Mucosa of descending colon (tissue), 3 donors: Measurements from ENCODE around the gene MGAT5. TPM values are rescaled to one million over a fixed set of nuclear protein-coding genes. Genes with fewer than 3 reads are reported as not detected.
A peak's percentile ranks its signal among the peaks of the same experiment; 100 is the strongest.

ENCODE experiments used
- ATAC-seq: fragments of 200-7000 bp; cut with Tn5 transposase; one replicate; pipeline ENCODE4 v1.9.1; 2020; ENCODE audit warnings: mild to moderate bottlenecking, moderate library complexity
- DNase-seq, 3 donors: peaks; one replicate each; pipeline ENCODE4 v3.0.0-alpha.2; 2020
- H3K36me3 ChIP-seq: fragments of 200-600 bp; one replicate; pipeline ENCODE4 v1.8.0; 2021; ENCODE audit warnings: low read depth, mild to moderate bottlenecking
- H3K4me1 ChIP-seq: fragments of 200-600 bp; one replicate; pipeline ENCODE4 v1.8.0; 2021; ENCODE audit warnings: low read depth, mild to moderate bottlenecking
- H3K4me3 ChIP-seq: fragments of 200-600 bp; one replicate; pipeline ENCODE4 v1.8.0; 2021; ENCODE audit warnings: mild to moderate bottlenecking
- H3K9me3 ChIP-seq: fragments of 200-600 bp; one replicate; pipeline ENCODE4 v1.8.0; 2021; ENCODE audit warnings: mild to moderate bottlenecking
- CTCF ChIP-seq: fragments of 200-600 bp; IDR thresholded peaks from one replicate; pipeline ENCODE4 v1.8.0; 2022; ENCODE audit warnings: antibody characterized with exemption, mild to moderate bottlenecking
- intact Hi-C, 2 donors: fragments of 100-400 bp; cut with DNase I in 1 of 2; cut with micrococcal nuclease in 1 of 2; formaldehyde crosslinking; loops; one replicate each; pipeline versions ENCODE4 v1.11.0 to v1.11.1; 2022; cut with DNase I, micrococcal nuclease
- total RNA-seq, 3 donors: library from RNA; stranded (reverse); fragmentation: NEBNext Ultra II Directional in 2 of 3; extraction: Animal tissue kit (Norgen Biotek cat#: 25700) in 2 of 3; gene quantifications; one replicate each; pipeline versions ENCODE4 v1.2.1 to v1.2.4, GENCODE V29; 2021 to 2023
- donor health status: DM: no; HTN: no; CAD: no; lungs with moderate emphysema.
- donor health status: DM: no; HTN: no; CAD: no.
- donor health status: DM: no; HTN: yes; CAD: no.

MGAT5 gene
- total RNA-seq, 3 donors from 2014 or later = 56.5 to 75.5 (median 69.7) TPM

- ATAC-seq = no peak
- intact Hi-C loops = loop anchor here in 1 of 2 donors (10.0 kb wide), 1 partner anchor 145 kb away; no protein-coding TSS in a partner anchor
- Histone ChIP-seq H3K36me3 (no peaks in the 10 kb centered on the region), H3K4me1 (peaks cover 23% of the 10 kb centered on the region), H3K9me3 (no peaks in the 10 kb centered on the region), H3K4me3 (no peak overlapping the region)
- no peak for DNase-seq
- TF ChIP-seq CTCF = no peak
These were observed 5.7 kb downstream of the MGAT5 start for GRCh38 chr2:134259571-134259970.

- no peak overlapping the region for H3K4me3 ChIP-seq
- ATAC-seq (no peak), DNase-seq (no peak)
- intact Hi-C loops = loop anchor here in 1 of 2 donors (10.0 kb wide), 1 partner anchor 145 kb away; no protein-coding TSS in a partner anchor
- no peaks in the 10 kb centered on the region for H3K9me3 ChIP-seq
- no peak for TF ChIP-seq CTCF
- peaks cover 23% of the 10 kb centered on the region for H3K4me1 ChIP-seq
- no peaks in the 10 kb centered on the region for H3K36me3 ChIP-seq
These were observed 6.1 kb downstream of the MGAT5 start for GRCh38 chr2:134259994-134260393.

GRCh38 chr2:134260713-134261112 is 6.8 kb downstream of the MGAT5 start:
- no peak for ATAC-seq
- TF ChIP-seq CTCF = no peak
- H3K4me1 ChIP-seq = peaks cover 23% of the 10 kb centered on the region
- DNase-seq = no peak
- intact Hi-C loops = no loop called here
- no peaks in the 10 kb centered on the region for H3K9me3 ChIP-seq
- H3K36me3 ChIP-seq = no peaks in the 10 kb centered on the region
- H3K4me3 ChIP-seq = no peak overlapping the region

GRCh38 chr2:134261398-134262131 is 7.7 kb downstream of the MGAT5 start:
- TF ChIP-seq CTCF = no peak
- DNase-seq (no peak), ATAC-seq (peak; percentile 58)
- H3K9me3 ChIP-seq = no peaks in the 10 kb centered on the region
- H3K4me3 ChIP-seq = no peak overlapping the region
- peaks cover 23% of the 10 kb centered on the region for H3K4me1 ChIP-seq
- no peaks in the 10 kb centered on the region for H3K36me3 ChIP-seq
- intact Hi-C loops = no loop called here

- ATAC-seq (peak; percentile 55), DNase-seq (no peak)
- intact Hi-C loops = no loop called here
- no peaks in the 10 kb centered on the region for H3K9me3 ChIP-seq
- H3K4me3 ChIP-seq = no peak overlapping the region
- H3K36me3 ChIP-seq = no peaks in the 10 kb centered on the region
- H3K4me1 ChIP-seq = peaks cover 23% of the 10 kb centered on the region
- TF ChIP-seq CTCF = no peak
These were observed 8.8 kb downstream of the MGAT5 start for GRCh38 chr2:134262684-134263083.
